Panc1 (cell line): ENCODE measurements around the gene FMN2.

ENCODE experiments used
- CTCF ChIP-seq: fragments of 450-650 bp; IDR thresholded peaks from 2 replicates; pipeline ENCODE4 v1.5.1; 2017; ENCODE audit warnings: mild to moderate bottlenecking
- POLR2AphosphoS5 ChIP-seq: IDR thresholded peaks from 2 replicates; pipeline ENCODE4 v1.6.1; 2012; ENCODE audit warnings: mild to moderate bottlenecking, low read depth, low read length, moderate library complexity

- no peak for TF ChIP-seq CTCF
- TF ChIP-seq POLR2AphosphoS5: no peak
These were observed 259.2 kb downstream of the FMN2 start for GRCh38 chr1:240350910-240351331.
